ENCODE results near the gene COMT. TPM values are rescaled to one million over a fixed set of nuclear protein-coding genes. Genes with fewer than 3 reads are reported as not detected.

Gene COMT
- total RNA-seq, 1 donor from 2014 or later: 1.3 TPM

DNA sequence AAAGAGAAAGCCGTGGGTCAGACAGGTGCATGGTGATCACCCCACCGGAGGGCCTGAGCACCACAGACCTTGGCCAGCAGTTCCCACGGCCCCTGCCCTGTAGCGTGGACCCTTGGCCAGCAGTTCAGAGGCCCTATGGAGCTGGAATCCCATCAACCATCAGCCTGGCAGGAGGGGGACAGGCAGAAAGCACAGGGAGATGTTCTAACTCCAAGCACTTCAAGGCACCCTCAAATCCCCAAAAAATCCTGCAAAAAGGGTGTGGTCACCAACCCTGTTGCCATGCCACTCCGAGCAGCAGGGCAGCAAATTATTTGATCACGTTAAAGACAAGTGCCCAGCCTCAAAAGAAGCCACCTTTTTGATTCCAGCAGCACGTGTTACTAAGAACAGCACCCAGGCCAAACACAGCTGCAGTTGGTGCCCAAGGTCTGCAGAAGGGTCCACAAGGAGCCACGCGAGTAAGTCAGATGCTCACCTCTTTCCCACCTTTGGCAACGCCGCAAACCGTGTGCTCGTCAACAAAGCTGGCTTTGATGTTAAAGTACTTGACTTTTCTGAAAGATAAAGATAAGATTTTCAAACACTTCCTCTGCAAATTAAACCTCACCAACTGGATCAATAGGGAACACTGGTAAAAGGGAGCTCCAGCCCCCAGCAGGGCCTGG is 26.2 kb upstream of the COMT start:
- H3K36me3 ChIP-seq: no peaks in the 10 kb centered on the region
- TF ChIP-seq, protein P1, sequence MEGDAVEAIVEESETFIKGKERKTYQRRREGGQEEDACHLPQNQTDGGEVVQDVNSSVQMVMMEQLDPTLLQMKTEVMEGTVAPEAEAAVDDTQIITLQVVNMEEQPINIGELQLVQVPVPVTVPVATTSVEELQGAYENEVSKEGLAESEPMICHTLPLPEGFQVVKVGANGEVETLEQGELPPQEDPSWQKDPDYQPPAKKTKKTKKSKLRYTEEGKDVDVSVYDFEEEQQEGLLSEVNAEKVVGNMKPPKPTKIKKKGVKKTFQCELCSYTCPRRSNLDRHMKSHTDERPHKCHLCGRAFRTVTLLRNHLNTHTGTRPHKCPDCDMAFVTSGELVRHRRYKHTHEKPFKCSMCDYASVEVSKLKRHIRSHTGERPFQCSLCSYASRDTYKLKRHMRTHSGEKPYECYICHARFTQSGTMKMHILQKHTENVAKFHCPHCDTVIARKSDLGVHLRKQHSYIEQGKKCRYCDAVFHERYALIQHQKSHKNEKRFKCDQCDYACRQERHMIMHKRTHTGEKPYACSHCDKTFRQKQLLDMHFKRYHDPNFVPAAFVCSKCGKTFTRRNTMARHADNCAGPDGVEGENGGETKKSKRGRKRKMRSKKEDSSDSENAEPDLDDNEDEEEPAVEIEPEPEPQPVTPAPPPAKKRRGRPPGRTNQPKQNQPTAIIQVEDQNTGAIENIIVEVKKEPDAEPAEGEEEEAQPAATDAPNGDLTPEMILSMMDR (IDR thresholded peaks at IDR 0.05): no peak
- TF ChIP-seq EZH2phosphoT487 (IDR thresholded peaks at IDR 0.05): no peak
- no peak for TF ChIP-seq EZH2 (IDR thresholded peaks at IDR 0.05)
- Mint-ChIP-seq H3K9me3 (no peaks in the 10 kb centered on the region), H3K27ac (no peak overlapping the region), H3K4me3 (no peak overlapping the region), H3K4me1 (no peaks in the 10 kb centered on the region), H3K27me3 (ENCODE audit: insufficient read depth, low read depth) (peaks cover 4% of the 10 kb centered on the region), H3K36me3 (no peaks in the 10 kb centered on the region)
- no peaks in the 10 kb centered on the region for H3K9me3 ChIP-seq (ENCODE audit: low read depth)
- no peaks in the 10 kb centered on the region for H3K27me3 ChIP-seq
- no peak overlapping the region for H2AFZ ChIP-seq (replicated peaks)
- H3K27ac ChIP-seq: no peak overlapping the region
- no peak for DNase-seq (ENCODE audit: low spot score)
- no peak overlapping the region for H3K9ac ChIP-seq
- no peaks in the 10 kb centered on the region for H4K20me1 ChIP-seq (ENCODE audit: low read depth)
- H3K4me3 ChIP-seq: no peak overlapping the region
- no peaks in the 10 kb centered on the region for H3K4me1 ChIP-seq
- no peaks in the 10 kb centered on the region for H3F3A ChIP-seq (ENCODE audit: low read depth)
- H3K79me2 ChIP-seq (ENCODE audit: low read depth): no peaks in the 10 kb centered on the region
- no peak overlapping the region for H3K4me2 ChIP-seq

DNA sequence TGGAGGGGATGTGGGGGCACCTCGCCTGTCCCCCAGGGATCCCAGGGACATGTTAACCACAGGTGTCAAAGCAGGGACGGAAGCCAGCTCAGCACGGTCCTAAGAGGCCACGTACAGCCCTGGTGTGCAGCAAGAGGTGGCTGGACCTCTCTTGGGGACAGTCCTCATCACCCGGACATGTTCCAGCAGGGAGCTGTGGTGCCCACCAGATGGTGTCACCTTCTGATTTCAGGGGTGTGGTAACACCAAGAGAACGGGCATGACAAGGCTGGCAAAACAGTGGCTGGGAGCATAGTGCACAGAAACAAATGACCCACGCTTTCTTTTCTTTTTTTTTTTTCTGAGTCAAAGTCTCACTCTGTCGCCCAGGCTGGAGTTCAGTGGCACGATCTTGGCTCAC is 25.6 kb upstream of the COMT start:
- Histone ChIP-seq H3K9me3 (ENCODE audit: low read depth) (no peaks in the 10 kb centered on the region), H3K4me2 (no peak overlapping the region), H3K9ac (no peak overlapping the region), H3K27me3 (no peaks in the 10 kb centered on the region), H4K20me1 (ENCODE audit: low read depth) (no peaks in the 10 kb centered on the region), H3K4me1 (no peaks in the 10 kb centered on the region), H3K36me3 (no peaks in the 10 kb centered on the region), H3K4me3 (no peak overlapping the region), H3F3A (ENCODE audit: low read depth) (no peaks in the 10 kb centered on the region), H2AFZ (replicated peaks) (no peak overlapping the region), H3K79me2 (ENCODE audit: low read depth) (no peaks in the 10 kb centered on the region), H3K27ac (no peak overlapping the region)
- no peak for DNase-seq (ENCODE audit: low spot score)
- TF ChIP-seq EZH2 (IDR thresholded peaks at IDR 0.05) (no peak), EZH2phosphoT487 (IDR thresholded peaks at IDR 0.05) (no peak)
- TF ChIP-seq, protein P1 (IDR thresholded peaks at IDR 0.05): no peak
- Mint-ChIP-seq H3K36me3 (no peaks in the 10 kb centered on the region), H3K27ac (no peak overlapping the region), H3K4me3 (no peak overlapping the region), H3K4me1 (no peaks in the 10 kb centered on the region), H3K9me3 (no peaks in the 10 kb centered on the region), H3K27me3 (ENCODE audit: insufficient read depth, low read depth) (peaks cover 4% of the 10 kb centered on the region)

DNA sequence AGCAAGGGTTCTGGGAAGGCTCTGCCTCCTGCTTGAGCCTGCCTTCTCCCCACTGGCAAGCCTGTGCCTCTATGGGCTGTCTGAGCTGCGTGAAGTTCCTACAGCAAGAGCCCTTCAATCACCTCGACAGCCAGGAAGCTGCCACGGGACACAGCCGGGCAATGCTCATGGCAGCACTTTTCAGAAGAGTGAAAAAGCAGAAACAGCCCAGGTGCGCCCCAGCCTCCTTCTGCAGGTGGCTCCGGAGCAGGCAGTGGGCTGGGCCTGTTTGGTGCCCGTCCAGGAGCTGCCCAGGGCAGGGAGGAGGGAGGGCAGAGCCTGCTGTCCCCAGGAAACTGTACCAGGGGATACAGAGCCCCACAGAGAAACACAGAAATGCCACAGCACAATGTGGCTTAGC is 24.6 kb upstream of the COMT start:
- H3K36me3 ChIP-seq: no peaks in the 10 kb centered on the region
- Mint-ChIP-seq H3K27ac (no peak overlapping the region), H3K36me3 (no peaks in the 10 kb centered on the region), H3K27me3 (ENCODE audit: insufficient read depth, low read depth) (peaks cover 2% of the 10 kb centered on the region), H3K9me3 (no peaks in the 10 kb centered on the region), H3K4me1 (no peaks in the 10 kb centered on the region), H3K4me3 (no peak overlapping the region)
- DNase-seq (ENCODE audit: low spot score): no peak
- no peak overlapping the region for H3K9ac ChIP-seq
- H3K79me2 ChIP-seq (ENCODE audit: low read depth): no peaks in the 10 kb centered on the region
- TF ChIP-seq EZH2 (IDR thresholded peaks at IDR 0.05) (no peak), EZH2phosphoT487 (IDR thresholded peaks at IDR 0.05) (no peak)
- TF ChIP-seq, protein P1 (IDR thresholded peaks at IDR 0.05): no peak
- no peak overlapping the region for H3K4me2 ChIP-seq
- H3K4me1 ChIP-seq: no peaks in the 10 kb centered on the region
- no peaks in the 10 kb centered on the region for H4K20me1 ChIP-seq (ENCODE audit: low read depth)
- no peak overlapping the region for H3K27ac ChIP-seq
- H3K9me3 ChIP-seq (ENCODE audit: low read depth): no peaks in the 10 kb centered on the region
- no peaks in the 10 kb centered on the region for H3F3A ChIP-seq (ENCODE audit: low read depth)
- H3K27me3 ChIP-seq: no peaks in the 10 kb centered on the region
- no peak overlapping the region for H2AFZ ChIP-seq (replicated peaks)
- no peak overlapping the region for H3K4me3 ChIP-seq
